HL-60 (cell line): ENCODE measurements around the gene RASD2.

Experiments used
- GABPA ChIP-seq: IDR thresholded peaks from 2 replicates; pipeline ENCODE4 v1.6.1; 2012; ENCODE audit warnings: low read depth
- POLR2AphosphoS5 ChIP-seq: IDR thresholded peaks from 2 replicates; pipeline ENCODE4 v1.6.1; 2012; ENCODE audit warnings: low read depth
- SPI1 ChIP-seq: IDR thresholded peaks from 2 replicates; pipeline ENCODE4 v1.6.1; 2012; ENCODE audit warnings: low read depth, mild to moderate bottlenecking, borderline replicate concordance
- TF ChIP-seq, protein P1 (sequence below): IDR thresholded peaks from one replicate; pipeline ENCODE4 v1.5.1; 2011; ENCODE audit warnings: low read length, control low read depth, inconsistent platforms; ENCODE audit not compliant: insufficient read depth
- TF ChIP-seq, protein P2 (sequence below): IDR thresholded peaks from 2 replicates; pipeline ENCODE4 v1.6.1; 2012; ENCODE audit warnings: low read depth; ENCODE audit not compliant: insufficient replicate concordance

- TF ChIP-seq, protein P1, sequence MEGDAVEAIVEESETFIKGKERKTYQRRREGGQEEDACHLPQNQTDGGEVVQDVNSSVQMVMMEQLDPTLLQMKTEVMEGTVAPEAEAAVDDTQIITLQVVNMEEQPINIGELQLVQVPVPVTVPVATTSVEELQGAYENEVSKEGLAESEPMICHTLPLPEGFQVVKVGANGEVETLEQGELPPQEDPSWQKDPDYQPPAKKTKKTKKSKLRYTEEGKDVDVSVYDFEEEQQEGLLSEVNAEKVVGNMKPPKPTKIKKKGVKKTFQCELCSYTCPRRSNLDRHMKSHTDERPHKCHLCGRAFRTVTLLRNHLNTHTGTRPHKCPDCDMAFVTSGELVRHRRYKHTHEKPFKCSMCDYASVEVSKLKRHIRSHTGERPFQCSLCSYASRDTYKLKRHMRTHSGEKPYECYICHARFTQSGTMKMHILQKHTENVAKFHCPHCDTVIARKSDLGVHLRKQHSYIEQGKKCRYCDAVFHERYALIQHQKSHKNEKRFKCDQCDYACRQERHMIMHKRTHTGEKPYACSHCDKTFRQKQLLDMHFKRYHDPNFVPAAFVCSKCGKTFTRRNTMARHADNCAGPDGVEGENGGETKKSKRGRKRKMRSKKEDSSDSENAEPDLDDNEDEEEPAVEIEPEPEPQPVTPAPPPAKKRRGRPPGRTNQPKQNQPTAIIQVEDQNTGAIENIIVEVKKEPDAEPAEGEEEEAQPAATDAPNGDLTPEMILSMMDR, result no peak
- TF ChIP-seq GABPA (no peak), POLR2AphosphoS5 (no peak), SPI1 (no peak)
- TF ChIP-seq, protein P2, sequence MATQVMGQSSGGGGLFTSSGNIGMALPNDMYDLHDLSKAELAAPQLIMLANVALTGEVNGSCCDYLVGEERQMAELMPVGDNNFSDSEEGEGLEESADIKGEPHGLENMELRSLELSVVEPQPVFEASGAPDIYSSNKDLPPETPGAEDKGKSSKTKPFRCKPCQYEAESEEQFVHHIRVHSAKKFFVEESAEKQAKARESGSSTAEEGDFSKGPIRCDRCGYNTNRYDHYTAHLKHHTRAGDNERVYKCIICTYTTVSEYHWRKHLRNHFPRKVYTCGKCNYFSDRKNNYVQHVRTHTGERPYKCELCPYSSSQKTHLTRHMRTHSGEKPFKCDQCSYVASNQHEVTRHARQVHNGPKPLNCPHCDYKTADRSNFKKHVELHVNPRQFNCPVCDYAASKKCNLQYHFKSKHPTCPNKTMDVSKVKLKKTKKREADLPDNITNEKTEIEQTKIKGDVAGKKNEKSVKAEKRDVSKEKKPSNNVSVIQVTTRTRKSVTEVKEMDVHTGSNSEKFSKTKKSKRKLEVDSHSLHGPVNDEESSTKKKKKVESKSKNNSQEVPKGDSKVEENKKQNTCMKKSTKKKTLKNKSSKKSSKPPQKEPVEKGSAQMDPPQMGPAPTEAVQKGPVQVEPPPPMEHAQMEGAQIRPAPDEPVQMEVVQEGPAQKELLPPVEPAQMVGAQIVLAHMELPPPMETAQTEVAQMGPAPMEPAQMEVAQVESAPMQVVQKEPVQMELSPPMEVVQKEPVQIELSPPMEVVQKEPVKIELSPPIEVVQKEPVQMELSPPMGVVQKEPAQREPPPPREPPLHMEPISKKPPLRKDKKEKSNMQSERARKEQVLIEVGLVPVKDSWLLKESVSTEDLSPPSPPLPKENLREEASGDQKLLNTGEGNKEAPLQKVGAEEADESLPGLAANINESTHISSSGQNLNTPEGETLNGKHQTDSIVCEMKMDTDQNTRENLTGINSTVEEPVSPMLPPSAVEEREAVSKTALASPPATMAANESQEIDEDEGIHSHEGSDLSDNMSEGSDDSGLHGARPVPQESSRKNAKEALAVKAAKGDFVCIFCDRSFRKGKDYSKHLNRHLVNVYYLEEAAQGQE, result no peak
These were observed 47.3 kb downstream of the RASD2 start for GRCh38 chr22:35587896-35588295.
